Caco-2 (cell line): ENCODE data around the gene COL3A1. TPM values are rescaled to one million over a fixed set of nuclear protein-coding genes. Genes with fewer than 3 reads are reported as not detected.

Source experiments
- BruUV-seq: library from RNA; stranded (reverse); fragments of 400-500 nt; replicated peaks from 2 replicates; lab custom pipeline; 2021; lab: Mats Ljungman, UMichigan
- CTCF ChIA-PET: fragments of 300-600 bp; sonication (Branson Sonifier 250); formaldehyde crosslinking; loops from one replicate; lab custom pipeline; 2022; ENCODE audit warnings: antibody characterized with exemption; lab: Charles Lee
- POLR2A ChIA-PET: fragments of 300-600 bp; sonication (Branson Sonifier 250); formaldehyde crosslinking; loops from one replicate; lab custom pipeline; 2022; ENCODE audit warnings: antibody characterized with exemption; lab: Charles Lee
- DNase-seq, 2 experiments: peaks; one replicate each; pipeline versions ENCODE4 v3.0.0 to v3.0.0-alpha.2; 2020 to 2022
- H3K27me3 ChIP-seq: replicated peaks from 2 replicates; pipeline ENCODE4 v1.6.0; 2011; ENCODE audit warnings: low read length; ENCODE audit not compliant: control insufficient read depth, insufficient read depth
- H3K36me3 ChIP-seq: 2 replicates; pipeline ENCODE4 v1.5.1; 2011; ENCODE audit warnings: low read length; ENCODE audit not compliant: control insufficient read depth, insufficient read depth
- H3K4me1 ChIP-seq: fragments of 250-450 bp; sonication (Bioruptor Pico); 2 replicates; pipeline ENCODE4 v1.5.1; 2020; ENCODE audit warnings: mild to moderate bottlenecking
- H3K4me3 ChIP-seq: 2 replicates; pipeline ENCODE4 v1.5.1; 2011; ENCODE audit warnings: low read depth, mild to moderate bottlenecking, control low read depth, low read length
- H3K9me3 ChIP-seq: fragments of 250-450 bp; sonication (Bioruptor Pico); 2 replicates; pipeline ENCODE4 v1.5.1; 2020; ENCODE audit warnings: mild to moderate bottlenecking, moderate library complexity
- H3K27ac Mint-ChIP-seq: one replicate; pipeline ENCODE4 v1.8.0; 2022; ENCODE audit warnings: mixed read lengths; ENCODE audit not compliant: unreplicated experiment
- H3K27me3 Mint-ChIP-seq: one replicate; pipeline ENCODE4 v1.8.0; 2022; ENCODE audit warnings: mixed read lengths; ENCODE audit not compliant: insufficient read depth, unreplicated experiment
- H3K36me3 Mint-ChIP-seq: one replicate; pipeline ENCODE4 v1.8.0; 2022; ENCODE audit warnings: mild to moderate bottlenecking, mixed read lengths; ENCODE audit not compliant: insufficient read depth, unreplicated experiment
- H3K4me1 Mint-ChIP-seq: one replicate; pipeline ENCODE4 v1.8.0; 2022; ENCODE audit warnings: low read depth, mixed read lengths; ENCODE audit not compliant: unreplicated experiment
- H3K4me3 Mint-ChIP-seq: one replicate; pipeline ENCODE4 v1.8.0; 2022; ENCODE audit warnings: mild to moderate bottlenecking, moderate library complexity, mixed read lengths; ENCODE audit not compliant: unreplicated experiment
- H3K9me3 Mint-ChIP-seq: one replicate; pipeline ENCODE4 v1.8.0; 2022; ENCODE audit warnings: mixed read lengths; ENCODE audit not compliant: unreplicated experiment
- intact Hi-C: fragments of 100-400 bp; cut with micrococcal nuclease; formaldehyde crosslinking; loops from one replicate; pipeline ENCODE4 v1.10.0; 2022; ENCODE audit not compliant: unreplicated experiment
- microRNA-seq: library from miRNA; unstranded; fragments of <30 nt; microRNA quantifications from one replicate; pipeline ENCODE4 v1.2.0, GENCODE V29; 2022
- total RNA-seq: library from RNA; stranded (reverse); gene quantifications from 2 replicates; pipeline ENCODE4 v1.2.3, GENCODE V29; 2022
- TF ChIP-seq, protein P1 (sequence below), 2 experiments: fragments of 200-600 bp in 1 of 2; IDR thresholded peaks; 1 replicate in 1 of 2; 2 replicates in 1 of 2; pipeline versions ENCODE4 v1.5.1 to v1.8.0; 2011 to 2022; ENCODE audit warnings: antibody characterized with exemption in 1 of 2, control low read depth in 1 of 2, inconsistent platforms in 1 of 2, low read depth in 1 of 2, low read length in 1 of 2, mild to moderate bottlenecking in 1 of 2, moderate library complexity in 1 of 2; ENCODE audit not compliant: insufficient read depth in 1 of 2, severe bottlenecking in 1 of 2, unreplicated experiment in 1 of 2

COL3A1 gene
- total RNA-seq, 1 experiment from 2014 or later, result 25.4 TPM

DNA sequence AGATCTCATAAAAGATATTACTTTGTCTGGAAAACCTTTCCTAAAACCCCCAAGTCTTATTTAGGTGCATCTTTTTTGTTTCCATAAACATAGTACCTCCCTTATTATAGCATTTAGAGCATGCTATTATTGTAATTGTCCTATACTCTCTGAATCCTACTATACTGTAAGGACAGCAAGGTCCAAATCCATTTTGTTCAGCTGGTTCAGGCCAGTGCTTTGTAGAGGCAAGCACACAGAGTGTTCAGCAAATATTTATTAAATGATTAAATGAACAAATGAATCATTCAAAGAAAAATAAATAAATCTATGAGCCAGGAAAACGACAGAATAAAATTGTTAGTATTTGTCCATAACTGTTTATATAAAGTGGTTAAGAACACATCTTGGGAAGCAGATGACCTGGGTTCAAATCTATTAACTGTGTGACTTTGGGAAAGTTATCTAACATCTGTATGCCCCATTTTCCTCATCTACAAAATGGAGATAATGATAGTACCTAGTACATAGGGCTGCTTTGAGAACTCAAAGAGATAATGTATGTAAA lies 86.0 kb downstream of the COL3A1 start:
- Mint-ChIP-seq H3K4me1 (peaks cover 8% of the 10 kb centered on the region), H3K9me3 (no peaks in the 10 kb centered on the region), H3K36me3 (peaks cover 40% of the 10 kb centered on the region), H3K27me3 (no peaks in the 10 kb centered on the region), H3K27ac (no peak overlapping the region), H3K4me3 (no peak overlapping the region)
- CTCF ChIA-PET, result no interaction called here
- Histone ChIP-seq H3K9me3 (no peaks in the 10 kb centered on the region), H3K4me1 (no peaks in the 10 kb centered on the region), H3K36me3 (no peaks in the 10 kb centered on the region), H3K4me3 (no peak overlapping the region), H3K27me3 (no peaks in the 10 kb centered on the region)
- TF ChIP-seq, protein P1, sequence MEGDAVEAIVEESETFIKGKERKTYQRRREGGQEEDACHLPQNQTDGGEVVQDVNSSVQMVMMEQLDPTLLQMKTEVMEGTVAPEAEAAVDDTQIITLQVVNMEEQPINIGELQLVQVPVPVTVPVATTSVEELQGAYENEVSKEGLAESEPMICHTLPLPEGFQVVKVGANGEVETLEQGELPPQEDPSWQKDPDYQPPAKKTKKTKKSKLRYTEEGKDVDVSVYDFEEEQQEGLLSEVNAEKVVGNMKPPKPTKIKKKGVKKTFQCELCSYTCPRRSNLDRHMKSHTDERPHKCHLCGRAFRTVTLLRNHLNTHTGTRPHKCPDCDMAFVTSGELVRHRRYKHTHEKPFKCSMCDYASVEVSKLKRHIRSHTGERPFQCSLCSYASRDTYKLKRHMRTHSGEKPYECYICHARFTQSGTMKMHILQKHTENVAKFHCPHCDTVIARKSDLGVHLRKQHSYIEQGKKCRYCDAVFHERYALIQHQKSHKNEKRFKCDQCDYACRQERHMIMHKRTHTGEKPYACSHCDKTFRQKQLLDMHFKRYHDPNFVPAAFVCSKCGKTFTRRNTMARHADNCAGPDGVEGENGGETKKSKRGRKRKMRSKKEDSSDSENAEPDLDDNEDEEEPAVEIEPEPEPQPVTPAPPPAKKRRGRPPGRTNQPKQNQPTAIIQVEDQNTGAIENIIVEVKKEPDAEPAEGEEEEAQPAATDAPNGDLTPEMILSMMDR (IDR thresholded peaks at IDR 0.05; ENCODE audit: insufficient read depth in 1 of 2, low read depth in 1 of 2, low read length in 1 of 2, severe bottlenecking in 1 of 2, unreplicated experiment in 1 of 2), result no peak
- no peak for DNase-seq
- no TSS peak for BruUV-seq
- intact Hi-C loops, result no loop called here
- POLR2A ChIA-PET, result no interaction called here

Small RNA genes within 50 kb of the gene (microRNA-seq; reads per million reads assigned to microRNA genes)
- not detected for gene MIR1245A
- gene MIR1245B, result not detected
- gene MIR3606, result not detected

Other genes with a start within 250 kb of the COL3A1 start
- gene COL5A2, start 205.4 kb downstream of the COL3A1 start, total RNA-seq, result 190 and 244 TPM in 2 replicates